ENCODE measurements around the gene CNTROB.
A peak's percentile ranks its signal among the peaks of the same experiment; 100 is the strongest.

Gene CNTROB

GRCh38 chr17:7931709-7932482 is at the start of gene CNTROB, which contains the start of gene TRAPPC1:
CNTROB (plus strand) TSS chr17:7932206; CDS start chr17:7933080, 874 bp downstream.
TRAPPC1 (minus strand) TSS chr17:7931946; CDS start chr17:7931829, 117 bp downstream.
- peak; percentile 95 for DNase-seq

- DNase-seq, result no peak
These were observed 49.4 kb upstream of the CNTROB start for GRCh38 chr17:7882629-7883028.

- peak; percentile 20 for DNase-seq
These were observed 48.1 kb upstream of the CNTROB start for GRCh38 chr17:7883781-7884386.

GRCh38 chr17:7884581-7885366 is 47.2 kb upstream of the CNTROB start:
- DNase-seq, result no peak

- no peak for DNase-seq
These were observed 46.4 kb upstream of the CNTROB start for GRCh38 chr17:7885367-7886226.

- DNase-seq, result peak; percentile 80
These were observed 45.6 kb upstream of the CNTROB start for GRCh38 chr17:7886227-7887037.

GRCh38 chr17:7887038-7887481 is 44.9 kb upstream of the CNTROB start:
- DNase-seq, result no peak

- peak; percentile 95 for DNase-seq
These were observed 44.4 kb upstream of the CNTROB start for GRCh38 chr17:7887482-7888183.

- DNase-seq, result no peak
These were observed 43.7 kb upstream of the CNTROB start, which contains the start of gene CHD3 for GRCh38 chr17:7888184-7888920. CHD3 (plus strand) TSS chr17:7888789; CDS start chr17:7889001, 212 bp downstream.

- peak; percentile 66 for DNase-seq
These were observed 42.6 kb upstream of the CNTROB start for GRCh38 chr17:7889166-7889955.

GRCh38 chr17:7893187-7893880 is 38.7 kb upstream of the CNTROB start:
- no peak for DNase-seq

GRCh38 chr17:7894226-7894625 is 37.8 kb upstream of the CNTROB start:
- no peak for DNase-seq

GRCh38 chr17:7894866-7895265 is 37.1 kb upstream of the CNTROB start:
- DNase-seq, result no peak

- no peak for DNase-seq
These were observed 34.9 kb upstream of the CNTROB start for GRCh38 chr17:7897090-7897489.

- peak; percentile 8 for DNase-seq
These were observed 34.2 kb upstream of the CNTROB start for GRCh38 chr17:7897773-7898172.

GRCh38 chr17:7903154-7904103 is 28.6 kb upstream of the CNTROB start:
- peak; percentile 38 for DNase-seq

- DNase-seq, result no peak
These were observed 22.9 kb upstream of the CNTROB start for GRCh38 chr17:7909089-7909488.

All from NCI-H2227 treated with DMSO at 0.1 percent for 48 hours (cell line).